ENCODE measurements around the gene ABCC10.
"Not testable (repeated sequence)": the region's sequence is repeated elsewhere in the genome, so short reads cannot be mapped to it uniquely, and the experiment has no call there.

Gene ABCC10, protein sequence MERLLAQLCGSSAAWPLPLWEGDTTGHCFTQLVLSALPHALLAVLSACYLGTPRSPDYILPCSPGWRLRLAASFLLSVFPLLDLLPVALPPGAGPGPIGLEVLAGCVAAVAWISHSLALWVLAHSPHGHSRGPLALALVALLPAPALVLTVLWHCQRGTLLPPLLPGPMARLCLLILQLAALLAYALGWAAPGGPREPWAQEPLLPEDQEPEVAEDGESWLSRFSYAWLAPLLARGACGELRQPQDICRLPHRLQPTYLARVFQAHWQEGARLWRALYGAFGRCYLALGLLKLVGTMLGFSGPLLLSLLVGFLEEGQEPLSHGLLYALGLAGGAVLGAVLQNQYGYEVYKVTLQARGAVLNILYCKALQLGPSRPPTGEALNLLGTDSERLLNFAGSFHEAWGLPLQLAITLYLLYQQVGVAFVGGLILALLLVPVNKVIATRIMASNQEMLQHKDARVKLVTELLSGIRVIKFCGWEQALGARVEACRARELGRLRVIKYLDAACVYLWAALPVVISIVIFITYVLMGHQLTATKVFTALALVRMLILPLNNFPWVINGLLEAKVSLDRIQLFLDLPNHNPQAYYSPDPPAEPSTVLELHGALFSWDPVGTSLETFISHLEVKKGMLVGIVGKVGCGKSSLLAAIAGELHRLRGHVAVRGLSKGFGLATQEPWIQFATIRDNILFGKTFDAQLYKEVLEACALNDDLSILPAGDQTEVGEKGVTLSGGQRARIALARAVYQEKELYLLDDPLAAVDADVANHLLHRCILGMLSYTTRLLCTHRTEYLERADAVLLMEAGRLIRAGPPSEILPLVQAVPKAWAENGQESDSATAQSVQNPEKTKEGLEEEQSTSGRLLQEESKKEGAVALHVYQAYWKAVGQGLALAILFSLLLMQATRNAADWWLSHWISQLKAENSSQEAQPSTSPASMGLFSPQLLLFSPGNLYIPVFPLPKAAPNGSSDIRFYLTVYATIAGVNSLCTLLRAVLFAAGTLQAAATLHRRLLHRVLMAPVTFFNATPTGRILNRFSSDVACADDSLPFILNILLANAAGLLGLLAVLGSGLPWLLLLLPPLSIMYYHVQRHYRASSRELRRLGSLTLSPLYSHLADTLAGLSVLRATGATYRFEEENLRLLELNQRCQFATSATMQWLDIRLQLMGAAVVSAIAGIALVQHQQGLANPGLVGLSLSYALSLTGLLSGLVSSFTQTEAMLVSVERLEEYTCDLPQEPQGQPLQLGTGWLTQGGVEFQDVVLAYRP (N-terminal part only)

DNA sequence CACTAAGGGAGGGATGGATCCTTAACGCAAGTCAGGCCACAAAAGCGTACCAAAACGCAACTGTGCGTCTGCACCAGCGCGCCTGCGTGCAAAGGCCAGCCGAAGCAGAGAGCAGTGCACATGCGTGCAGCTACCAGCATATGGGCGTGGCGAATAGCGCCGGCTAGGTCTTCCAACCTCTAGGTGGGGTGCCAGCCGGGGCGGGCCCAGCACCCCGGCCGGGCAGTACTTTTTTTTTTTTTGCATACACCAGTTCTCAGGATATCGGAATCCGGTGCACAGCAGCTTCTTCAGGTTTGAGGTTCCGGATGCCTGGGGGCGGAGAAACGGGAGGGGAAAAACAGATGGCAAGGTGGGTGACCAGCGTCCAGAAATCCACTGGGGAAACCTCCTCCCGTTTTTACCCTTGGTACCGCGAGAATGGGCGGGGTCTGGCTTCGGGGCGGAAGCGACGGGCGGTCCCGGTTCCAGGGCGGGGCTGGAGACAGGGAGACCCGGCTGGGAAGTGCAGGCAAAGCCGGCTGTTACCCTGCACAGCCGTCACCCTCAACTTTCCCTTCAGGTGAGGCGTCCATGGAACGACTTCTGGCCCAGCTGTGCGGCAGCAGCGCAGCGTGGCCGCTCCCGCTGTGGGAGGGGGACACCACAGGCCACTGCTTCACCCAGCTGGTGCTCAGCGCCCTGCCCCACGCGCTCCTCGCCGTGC lies at the start of gene ABCC10:
Gene ABCC10, plus strand, starts transcription at position 136 of the 706 bp plus-strand sequence. Its CDS starts 438 bp downstream, at position 574.
- DNase-seq, result peak; percentile 78

DNA sequence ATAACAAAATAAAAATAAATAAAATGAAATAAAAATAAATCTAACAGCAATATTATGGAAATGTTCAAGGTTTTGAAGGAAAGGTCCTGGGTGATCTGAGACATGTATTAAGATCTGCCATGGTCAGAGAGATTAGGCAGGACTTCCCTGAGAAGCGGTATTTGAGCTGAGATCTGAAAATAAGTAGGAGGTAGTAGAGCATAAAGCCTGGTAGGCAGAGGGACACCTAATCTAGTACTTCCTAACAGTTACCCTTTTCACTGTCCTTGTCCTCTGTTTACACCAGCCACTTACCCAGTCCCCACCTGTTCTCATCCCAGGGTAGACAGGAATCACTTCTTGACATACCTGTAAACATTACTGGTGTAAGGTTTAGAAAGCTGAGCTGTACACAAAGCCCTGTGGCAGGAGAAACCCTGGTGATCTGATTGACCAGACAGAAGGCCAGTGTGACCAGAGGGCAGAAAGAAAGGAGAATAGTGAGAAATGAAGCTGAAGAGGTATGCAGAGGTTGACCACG lies 49.6 kb upstream of the ABCC10 start:
- no peak for DNase-seq

DNA sequence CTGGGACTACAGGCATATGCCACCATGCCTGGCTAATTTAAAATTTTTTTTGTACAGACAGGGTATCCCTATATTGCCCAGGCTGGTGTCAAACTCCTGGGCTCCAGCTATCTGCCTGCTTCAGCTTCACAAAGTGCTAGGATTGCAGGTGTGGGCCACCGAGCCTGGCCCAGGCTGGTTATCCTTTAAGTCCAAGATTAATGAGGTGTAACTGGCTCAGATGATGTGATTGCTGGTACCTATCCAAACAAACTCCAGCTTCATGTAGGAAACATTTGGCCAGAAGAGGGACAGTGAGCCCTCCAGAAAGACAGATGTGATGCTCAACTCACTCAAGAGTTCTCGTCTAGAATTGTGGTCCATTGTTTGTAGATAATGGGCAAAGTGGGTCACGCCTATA lies 48.7 kb upstream of the ABCC10 start:
- DNase-seq, result no peak

DNA sequence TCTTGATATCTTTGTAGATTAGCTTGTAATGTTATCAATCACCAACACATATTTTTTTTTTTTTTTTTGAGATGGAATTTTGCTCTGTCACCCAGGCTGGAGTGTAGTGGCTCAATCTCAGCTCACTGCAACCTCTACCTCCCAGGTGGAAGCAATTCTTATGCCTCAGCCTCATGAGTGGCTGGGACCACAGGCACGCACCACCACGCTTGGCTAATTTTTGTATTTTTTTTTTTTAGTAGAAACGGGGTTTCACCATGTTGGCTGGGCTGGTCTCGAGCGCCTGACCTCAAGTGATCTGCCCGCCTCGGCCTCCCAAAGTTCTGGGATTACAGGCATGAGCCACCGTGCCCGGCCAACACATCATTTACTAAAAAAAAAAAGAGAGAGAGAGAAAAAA lies 46.5 kb upstream of the ABCC10 start:
- DNase-seq, result not testable (repeated sequence)

DNA sequence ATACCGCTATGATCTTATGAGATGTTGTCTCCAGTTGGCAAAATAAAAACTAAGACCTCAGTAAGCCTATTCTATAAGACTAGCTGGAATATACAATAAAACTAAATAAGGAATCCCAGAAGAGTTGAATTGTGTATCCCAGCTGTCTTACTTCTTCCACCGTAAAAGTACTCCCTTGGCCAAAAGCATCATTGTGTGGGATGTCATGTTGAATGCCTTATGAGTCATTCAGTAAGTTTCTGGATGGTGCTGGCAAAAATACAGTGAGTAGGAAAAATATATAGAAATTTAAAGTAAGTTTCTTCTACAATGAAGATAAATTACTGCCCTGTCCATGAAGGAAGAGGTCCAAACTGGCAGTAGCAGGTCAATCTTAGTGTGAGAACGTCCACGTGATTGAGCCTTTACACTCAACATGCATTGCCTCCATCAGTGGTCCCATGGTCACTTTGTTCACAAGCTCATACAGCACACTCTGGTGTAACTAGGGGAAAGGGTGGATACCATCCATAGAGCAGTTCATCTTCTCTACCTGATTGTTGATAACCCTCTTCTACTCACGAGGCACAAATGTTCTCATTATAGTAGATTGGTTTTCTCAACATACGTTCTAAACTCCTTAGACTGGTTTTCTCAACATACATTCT lies 44.2 kb upstream of the ABCC10 start:
- no peak for DNase-seq

DNA sequence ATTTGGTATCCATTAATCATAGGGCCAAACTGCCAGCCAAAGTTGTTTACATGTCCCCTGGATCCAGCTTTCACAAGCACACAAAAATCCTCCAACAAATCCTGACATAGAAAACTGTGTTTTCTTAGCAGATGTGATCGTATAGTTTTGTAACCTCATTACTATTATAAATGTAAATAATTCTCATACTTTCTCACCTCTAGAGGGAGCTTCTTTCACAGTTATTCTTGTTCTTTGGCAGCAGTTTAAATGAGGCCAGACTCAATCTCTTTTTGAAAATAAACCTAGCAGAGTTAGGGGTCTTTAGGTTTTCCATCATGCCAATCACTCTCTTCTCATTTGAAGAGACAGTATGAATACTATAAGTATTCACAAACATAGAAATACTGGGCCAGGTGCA lies 40.8 kb upstream of the ABCC10 start:
- DNase-seq, result no peak

DNA sequence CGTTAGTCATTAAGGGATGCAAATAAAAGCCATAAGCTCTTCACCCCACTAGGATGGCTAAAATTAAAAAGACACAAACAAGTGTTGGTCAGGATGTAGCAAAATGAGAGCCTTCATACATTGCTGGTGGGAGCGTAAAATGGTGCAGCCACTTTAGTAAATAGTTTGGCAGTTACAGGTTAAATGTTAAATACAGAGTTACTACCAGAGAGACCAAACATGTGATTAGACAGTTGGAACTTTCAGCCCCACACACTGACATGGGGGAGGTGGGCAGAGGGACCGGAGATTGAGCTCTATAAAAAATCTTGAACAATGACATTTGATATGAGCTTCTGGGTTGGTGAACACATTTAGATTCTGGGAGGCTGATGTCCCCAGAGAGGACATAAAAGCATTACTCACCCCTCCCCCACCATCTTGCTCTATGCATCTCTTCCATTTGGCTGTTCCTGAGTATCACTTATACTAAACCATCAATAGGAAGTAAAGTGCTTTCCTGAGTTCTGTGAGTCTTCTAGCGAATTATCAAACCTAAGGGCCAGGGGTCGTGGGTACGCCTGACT lies 37.5 kb upstream of the ABCC10 start:
- no peak for DNase-seq

DNA sequence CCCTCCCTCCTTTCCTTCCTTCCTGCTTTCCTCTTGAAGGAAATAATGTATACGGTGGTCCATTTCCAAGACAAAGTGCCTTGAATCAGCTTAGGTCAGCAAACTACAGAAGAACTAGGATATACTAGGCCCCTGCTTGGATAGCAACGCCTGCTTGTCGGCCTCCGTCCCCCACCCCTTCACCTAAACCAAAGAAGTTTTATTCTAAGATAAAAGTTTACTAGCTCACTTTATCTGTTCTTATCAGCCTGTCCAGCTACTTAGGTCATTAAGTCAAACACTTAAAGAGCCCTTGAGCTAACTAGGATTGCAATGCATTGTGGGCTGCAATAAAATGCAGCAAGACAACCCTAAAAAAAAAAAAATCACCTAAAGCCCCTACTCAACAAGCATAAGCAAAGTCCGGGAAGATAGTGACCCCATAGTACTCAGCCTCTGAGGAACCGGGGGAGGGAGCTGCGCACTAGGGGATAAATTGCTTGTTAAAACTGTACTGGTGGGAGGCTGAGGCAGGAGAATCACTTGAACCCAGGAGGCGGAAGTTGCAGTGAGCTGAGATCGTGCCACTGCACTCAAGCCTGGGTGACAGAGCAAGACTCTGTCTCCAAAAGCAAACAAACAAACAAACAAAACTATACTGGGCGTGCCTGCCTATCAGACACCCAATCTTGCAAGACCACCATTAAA lies 36.4 kb upstream of the ABCC10 start:
- not testable (repeated sequence) for DNase-seq

DNA sequence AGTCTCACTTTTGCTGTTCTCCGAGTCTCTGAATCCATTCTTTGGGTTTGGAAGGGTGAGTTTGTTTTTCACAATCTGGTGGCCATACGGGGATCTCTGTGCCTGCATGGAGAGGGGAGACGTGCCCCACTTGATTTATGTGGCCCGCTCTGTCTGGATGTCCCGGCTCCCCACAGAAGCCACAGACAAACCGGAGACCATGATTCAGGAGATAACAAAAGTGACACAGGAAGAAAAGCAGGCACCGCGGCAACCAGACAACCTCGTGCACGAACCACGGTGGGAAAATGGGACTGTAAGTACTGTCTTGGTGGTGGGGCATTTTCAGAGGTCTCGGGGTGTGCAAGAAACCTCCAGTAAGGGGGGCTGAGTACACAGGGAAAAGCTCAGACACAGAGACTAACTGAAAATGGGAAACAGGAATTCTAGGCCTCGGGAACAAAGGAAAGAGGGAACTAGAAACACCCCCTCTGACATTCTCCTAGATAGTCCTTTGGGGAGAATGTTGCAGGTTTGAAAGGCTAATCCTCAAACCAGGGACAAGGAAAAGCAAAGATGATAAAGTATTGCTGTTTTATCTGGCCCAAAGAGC lies 35.8 kb upstream of the ABCC10 start:
- DNase-seq, result no peak

DNA sequence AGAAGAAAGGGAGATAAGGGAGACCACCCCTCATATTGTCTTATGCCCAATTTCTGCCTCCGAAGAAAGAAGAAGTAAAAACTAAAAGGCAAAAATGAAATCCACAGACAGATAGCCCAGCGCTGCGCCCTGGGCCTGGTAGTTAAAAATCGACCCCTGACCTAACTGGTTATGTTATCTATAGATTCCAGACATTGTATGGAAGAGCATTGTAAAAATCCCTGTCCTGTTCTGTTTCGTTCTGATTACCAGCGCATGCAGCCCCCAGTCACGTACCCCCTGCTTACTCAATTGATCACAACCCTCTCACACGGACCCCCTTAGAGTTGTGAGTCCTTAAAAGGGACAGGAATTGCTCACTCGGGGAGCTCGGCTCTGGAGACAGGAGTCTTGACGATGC lies 34.2 kb upstream of the ABCC10 start:
- not testable (repeated sequence) for DNase-seq

DNA sequence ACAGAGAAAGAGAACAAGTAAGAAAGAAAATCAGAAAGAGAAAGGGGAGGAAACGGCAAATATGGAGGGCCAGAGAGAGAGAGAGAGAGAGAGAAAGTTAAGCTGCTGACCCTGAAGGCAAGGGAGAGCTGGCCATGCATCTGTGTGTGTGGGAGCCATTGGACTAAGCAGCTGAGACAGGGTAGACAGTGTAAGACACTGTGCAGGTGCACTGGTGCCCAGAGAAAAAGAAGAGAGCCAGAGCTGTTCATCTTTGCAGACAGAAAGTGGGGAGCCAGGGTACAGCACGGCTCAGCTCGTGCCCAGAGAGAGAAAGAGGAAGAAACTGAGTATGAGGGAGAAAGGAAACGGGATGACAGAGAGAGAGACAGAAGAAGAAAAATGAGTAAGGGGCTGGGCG lies 33.7 kb upstream of the ABCC10 start:
- DNase-seq, result no peak

DNA sequence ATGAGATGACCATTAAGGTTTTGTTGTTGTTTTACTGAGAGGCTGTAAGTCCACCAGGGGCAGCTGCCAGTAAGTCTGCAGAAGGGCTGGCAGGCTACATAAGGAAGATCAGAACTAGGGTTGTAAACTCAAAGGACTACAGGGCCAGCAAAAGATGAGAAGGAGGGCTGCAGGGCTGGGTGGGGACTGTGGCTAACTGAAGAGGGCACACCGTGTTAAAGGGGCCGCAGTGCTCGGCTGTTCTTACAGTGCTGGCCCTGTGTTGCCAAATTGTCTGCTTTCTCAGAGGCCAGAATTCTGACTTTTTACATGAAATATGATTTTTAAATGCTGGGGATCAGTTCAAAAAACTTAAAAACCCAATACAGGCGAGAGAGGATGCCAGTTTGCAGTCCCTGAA lies 32.4 kb upstream of the ABCC10 start:
- DNase-seq, result no peak

DNA sequence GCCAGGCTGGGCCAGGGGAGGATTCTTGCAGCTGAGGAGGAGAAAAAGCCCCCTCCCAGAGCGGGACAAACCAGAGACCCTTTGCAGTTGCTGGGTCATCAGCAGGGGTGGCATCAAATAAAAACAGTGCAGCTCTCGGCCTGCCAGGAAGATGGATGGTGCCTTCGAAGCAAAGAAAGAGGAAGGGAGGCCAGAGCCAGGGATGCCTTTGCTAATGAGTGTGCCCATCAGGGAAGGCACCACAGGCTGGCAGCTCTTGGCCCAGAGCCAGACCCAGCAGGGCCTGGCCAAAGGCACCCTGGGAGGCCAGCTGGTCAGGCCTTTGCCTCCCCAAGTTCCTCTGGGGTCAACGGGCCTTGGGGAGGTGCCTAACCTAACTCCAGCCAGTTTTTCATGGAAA lies 31.6 kb upstream of the ABCC10 start:
- DNase-seq, result no peak

DNA sequence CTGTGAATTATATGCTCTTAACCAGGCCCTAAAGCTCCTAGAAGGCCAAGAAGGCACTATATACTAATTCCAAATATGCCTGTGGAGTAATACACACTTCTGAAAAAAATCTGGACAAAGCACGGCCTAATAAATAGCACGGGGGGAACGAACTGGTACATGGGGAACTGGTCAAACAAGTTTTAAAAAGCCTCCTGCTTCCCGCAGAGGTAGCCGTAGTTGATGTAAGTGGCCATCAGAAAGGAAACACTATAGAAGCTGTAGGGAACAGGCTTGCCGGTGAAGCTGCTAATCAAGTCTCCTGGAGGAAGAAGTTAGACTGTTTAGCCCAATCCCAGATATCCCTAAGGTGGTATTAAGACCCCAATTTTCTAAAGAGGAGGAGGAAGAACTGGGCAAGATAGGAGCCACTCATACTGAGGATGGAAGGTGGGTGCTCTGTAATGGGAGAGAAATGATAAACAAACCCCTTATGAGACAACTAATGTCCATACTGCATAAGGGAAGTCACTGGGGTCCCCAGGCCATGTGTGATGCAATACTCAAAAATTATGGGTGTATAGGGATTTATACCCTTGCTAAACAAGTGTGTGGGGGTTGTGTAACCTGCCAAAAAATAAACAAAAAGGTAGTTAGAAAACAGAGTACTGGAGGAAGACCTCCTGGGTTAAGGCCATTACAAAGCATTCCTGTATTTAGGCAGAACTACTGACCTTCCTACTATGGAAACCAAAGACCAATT lies 30.8 kb upstream of the ABCC10 start:
- DNase-seq, result no peak

DNA sequence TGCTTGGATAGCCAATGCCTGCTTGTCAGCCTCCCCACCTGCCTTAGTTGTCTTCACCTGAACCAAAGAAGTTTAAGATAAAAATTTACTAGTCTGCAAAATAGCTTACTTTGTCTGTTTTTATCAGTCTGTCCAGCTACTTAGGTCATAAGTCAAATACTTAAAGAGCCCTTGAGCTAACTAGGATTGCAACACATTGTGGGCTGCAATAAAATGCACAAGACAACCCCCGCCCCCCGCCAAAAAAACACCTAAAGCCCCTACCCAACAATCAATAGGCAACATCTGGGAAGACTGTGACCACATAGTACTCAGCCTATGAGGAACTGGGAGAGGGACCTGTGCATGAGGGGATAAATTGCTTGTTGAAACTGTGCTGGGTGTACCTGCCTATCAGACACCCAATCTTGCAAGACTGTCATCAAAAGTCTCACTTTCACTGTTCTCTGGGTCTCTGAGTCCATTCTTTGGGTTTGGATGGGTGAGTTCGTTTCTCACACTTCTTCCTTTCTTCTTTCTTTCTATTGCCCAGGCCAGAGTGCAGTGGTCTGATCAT lies 27.3 kb upstream of the ABCC10 start:
- no peak for DNase-seq

DNA sequence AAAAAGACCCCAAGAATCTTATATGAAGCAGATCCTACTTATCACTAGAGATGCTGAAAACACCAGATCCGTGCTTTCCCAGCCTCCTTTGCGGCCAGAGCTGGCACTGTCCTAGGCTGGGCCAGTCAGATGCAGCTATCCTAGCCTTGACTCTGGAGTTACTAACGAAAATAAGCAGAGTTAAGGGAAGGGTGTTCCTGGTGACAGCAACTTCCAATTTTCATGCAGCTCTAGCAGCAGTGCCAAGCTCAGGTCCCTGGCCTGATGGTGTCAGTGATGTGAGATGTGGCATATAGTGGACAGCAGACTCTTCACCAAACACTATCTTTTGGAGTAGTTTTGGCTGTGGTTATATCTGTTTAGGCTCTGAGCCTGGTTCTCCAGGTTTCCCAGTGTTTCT lies 25.6 kb upstream of the ABCC10 start:
- no peak for DNase-seq

DNA sequence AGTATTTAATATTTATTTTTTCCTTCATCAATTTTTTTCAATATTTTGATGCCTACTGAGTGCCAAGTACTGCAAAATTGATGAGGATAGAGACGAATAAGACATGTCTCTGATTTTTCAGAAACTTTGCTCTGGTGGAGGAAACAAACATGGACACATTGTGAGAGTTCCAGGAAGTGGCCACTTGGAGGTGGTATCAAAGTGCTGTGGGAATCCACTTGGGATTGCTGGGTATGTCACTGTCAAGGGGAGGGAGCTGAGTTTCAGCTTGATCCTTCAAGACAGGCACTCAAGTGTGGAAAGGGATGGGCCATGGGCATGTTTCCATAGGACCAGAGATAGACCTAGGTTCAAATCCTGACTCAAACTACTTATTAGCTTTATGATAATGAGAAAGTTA lies 24.5 kb upstream of the ABCC10 start:
- no peak for DNase-seq

DNA sequence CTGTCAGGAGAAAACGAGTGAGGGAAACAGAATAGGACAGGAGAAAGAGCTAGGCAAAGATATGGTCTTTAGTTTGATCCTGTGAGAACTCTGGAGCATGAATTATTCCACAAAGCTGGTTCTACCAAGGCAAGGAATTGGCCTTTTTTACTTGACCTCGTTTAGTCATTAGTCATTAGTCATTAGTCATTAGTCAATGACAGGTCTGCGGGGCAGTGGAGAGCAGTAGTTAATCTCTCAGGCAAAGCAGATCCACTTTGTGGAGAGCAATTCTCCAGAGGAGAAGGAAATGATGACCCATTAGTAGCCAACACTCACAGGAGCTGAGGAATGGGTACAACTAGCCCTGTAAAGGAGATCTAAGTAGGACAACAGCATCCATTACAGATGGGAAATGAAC lies 22.0 kb upstream of the ABCC10 start:
- no peak for DNase-seq

DNA sequence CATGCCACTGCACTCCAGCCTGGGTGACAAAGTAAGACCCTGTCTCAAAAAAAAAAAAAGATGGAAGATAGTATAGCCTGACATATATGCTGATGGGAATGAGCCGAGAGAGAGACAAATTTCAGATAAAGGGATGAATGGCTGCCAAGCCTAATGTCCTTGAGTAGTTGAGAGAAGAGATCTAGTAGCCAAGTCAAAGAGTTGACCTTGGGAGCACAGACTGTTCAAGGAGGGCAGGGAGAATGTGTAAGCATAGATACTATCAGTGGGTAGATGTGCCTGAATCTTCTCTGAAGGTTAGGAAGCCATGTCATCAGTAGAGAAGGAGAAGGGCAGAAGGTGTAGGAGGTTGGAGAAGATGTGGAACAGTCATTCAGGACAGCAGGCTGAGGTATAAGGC lies 20.0 kb upstream of the ABCC10 start:
- no peak for DNase-seq
